D341Med (cell line): Measurements from ENCODE around the gene ITPKB.
"Not testable (repeated sequence)": the region's sequence is repeated elsewhere in the genome, so short reads cannot be mapped to it uniquely, and the experiment has no call there.

Experiments used
- DNase-seq: peaks from one replicate; pipeline ENCODE4 v3.0.0; 2012; ENCODE audit warnings: low spot score

Gene ITPKB

GRCh38 chr1:226738995-226739695, at the start of gene ITPKB:
TSS of gene ITPKB (minus strand) at chr1:226739282. CDS start at chr1:226737458, 1,824 bp downstream.
- DNase-seq = no peak

DNA sequence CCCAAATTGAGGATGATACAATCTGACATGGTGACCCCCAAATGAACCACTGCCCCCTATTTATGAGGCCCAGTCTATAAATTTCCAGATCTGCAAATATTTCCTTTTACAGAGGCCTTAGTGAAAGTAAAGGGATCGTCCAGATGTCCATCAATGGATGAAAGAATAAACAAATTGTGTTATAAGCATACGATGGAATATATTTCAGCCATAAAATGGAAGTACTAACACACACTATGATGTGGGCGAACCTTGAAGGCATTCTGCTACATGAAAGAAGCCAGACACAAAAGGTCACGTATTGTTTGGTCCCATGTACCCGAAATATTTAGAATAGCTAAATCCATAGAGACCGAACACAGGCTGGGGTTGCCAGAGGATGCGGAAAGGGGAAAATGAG, 48.6 kb upstream of the ITPKB start:
- DNase-seq = no peak

GRCh38 chr1:226787071-226787470, 48.0 kb upstream of the ITPKB start:
- DNase-seq = no peak

- DNase-seq = no peak
These were observed 47.5 kb upstream of the ITPKB start for GRCh38 chr1:226786550-226786949.

GRCh38 chr1:226785805-226786204, 46.7 kb upstream of the ITPKB start:
- DNase-seq = no peak

GRCh38 chr1:226784081-226785049, 45.3 kb upstream of the ITPKB start:
- no peak for DNase-seq

DNA sequence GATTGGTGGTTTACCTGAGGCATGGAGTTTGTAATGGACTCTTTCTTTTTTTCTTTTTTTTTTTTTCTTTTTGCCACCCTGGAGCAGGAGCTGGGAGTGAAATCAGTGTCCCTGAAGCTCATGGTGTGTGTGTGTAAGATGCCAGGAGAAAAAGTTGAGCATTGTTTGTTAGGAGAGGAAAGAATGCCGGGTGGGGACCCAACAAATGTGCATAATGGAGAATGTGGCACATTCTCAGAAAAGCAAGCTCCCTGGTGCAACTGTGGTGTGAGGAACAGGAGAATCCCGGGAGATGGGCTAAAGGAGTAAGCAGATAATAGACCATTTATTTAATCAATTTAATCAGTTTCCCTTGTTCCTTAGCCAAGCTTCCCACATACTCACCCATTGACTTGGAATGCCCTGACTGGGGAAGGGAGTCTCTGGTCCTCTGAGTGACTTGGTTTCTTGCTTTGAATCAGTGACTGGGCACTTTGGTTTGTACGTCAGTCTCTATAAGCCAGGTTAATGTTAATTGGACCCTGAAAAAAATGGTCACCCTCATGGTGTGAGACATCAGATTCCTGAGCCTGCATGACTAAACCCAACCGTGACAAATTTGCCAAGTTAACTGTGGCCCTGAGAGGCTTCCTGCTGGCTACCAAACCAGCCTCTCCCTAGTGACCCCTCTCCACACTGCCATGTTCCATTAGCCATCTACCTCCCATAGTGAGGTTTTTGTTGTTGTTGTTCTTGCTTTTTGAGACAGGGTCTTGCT, 43.9 kb upstream of the ITPKB start:
- DNase-seq = no peak

DNA sequence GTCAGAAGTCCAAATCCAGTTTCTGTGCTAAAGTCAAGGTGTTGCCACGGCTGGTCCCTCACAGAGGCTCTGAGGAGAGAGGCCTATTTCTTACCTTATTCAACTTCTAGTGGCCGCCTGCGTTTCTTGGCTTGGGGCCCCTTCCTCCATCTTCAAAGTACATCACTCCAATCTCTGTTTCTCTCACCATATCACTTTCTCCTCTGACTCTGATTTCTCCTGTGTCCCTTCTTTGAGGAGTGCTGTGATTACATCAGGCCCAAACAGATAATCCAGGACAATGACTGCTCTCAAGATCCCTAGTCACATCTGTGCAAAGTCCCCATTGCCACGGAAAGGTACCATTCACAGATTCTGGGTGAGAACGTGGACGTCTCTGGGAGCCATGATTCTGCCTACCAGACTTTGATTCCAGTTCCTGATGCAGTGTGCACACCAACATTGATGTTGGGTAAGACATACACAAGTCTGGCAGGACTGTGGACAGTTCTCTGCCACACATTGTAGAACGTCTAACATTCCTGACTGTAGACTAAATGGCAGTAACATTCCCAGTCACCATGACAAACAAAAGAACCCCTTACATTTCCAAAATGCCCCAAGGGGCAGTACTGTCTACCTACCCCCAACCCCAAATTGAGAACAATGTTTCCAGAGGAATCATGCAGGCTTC, 43.0 kb upstream of the ITPKB start:
- DNase-seq = no peak

DNA sequence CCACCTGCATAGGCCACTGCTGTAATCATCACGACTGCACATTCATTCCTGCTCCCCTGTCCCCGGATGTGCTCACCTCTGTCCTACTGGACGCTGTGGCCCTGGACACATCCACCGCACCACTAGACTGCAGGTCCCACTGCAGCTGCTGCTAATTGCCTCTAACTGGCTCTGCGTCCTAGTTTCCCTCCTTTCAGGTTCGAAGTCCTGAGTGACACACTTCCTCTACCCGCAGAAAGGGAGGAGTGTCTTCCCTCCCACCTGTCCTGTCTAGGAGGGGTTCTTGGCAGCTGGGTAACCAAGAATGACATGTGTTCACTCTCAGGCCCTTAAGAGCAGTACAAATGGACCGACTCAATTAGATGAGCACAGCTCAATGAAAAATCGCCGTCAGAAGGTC, 40.5 kb upstream of the ITPKB start:
- DNase-seq = no peak

- no peak for DNase-seq
These were observed 39.6 kb upstream of the ITPKB start for GRCh38 chr1:226778657-226779058.

- no peak for DNase-seq
These were observed 37.9 kb upstream of the ITPKB start for GRCh38 chr1:226776975-226777374.

DNA sequence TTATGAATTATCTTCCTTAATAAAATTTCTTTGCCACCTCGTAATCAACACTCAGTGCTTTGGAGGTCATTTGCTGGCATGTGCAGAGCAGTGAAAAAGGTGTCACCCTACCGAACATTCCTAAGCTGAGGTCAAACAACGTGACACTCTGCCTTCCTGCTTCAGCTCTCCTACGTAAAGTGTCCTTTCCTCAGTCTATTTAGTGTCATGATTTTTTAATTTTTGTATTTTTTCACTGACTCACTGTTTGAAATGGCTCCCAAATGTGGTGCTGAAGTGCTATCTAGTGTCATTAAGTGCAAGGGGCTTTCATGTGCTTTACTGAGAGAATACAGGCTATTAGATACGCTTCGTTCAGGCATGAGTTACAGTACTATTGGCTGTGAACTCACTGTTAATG, 37.0 kb upstream of the ITPKB start:
- no peak for DNase-seq

GRCh38 chr1:226772446-226773139, 33.5 kb upstream of the ITPKB start:
- no peak for DNase-seq

- not testable (repeated sequence) for DNase-seq
These were observed 28.1 kb upstream of the ITPKB start for GRCh38 chr1:226767170-226767569.

- DNase-seq = no peak
These were observed 27.5 kb upstream of the ITPKB start for GRCh38 chr1:226766565-226766964.

DNA sequence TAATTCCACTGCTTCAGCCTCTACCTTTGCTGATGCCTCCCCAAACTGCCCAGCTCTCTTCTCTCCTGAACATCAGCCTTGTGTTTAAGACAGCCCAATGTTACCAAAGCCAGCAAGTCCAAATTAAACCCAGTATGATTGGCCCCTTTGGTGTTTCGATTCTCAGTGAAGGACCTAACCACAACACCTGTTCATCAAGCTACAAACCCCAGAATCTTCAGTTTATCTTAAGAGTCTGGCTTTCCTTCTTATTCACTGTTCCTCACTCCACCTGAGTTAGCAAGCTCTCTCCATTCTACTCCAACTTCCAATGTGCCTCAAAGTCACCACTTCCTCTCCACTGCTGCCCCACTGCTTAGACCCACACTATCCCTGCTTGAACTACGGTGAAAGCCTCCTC, 25.5 kb upstream of the ITPKB start:
- DNase-seq = no peak

GRCh38 chr1:226763905-226764264, 24.8 kb upstream of the ITPKB start:
- DNase-seq = no peak

- no peak for DNase-seq
These were observed 24.2 kb upstream of the ITPKB start for GRCh38 chr1:226762988-226763904.

DNA sequence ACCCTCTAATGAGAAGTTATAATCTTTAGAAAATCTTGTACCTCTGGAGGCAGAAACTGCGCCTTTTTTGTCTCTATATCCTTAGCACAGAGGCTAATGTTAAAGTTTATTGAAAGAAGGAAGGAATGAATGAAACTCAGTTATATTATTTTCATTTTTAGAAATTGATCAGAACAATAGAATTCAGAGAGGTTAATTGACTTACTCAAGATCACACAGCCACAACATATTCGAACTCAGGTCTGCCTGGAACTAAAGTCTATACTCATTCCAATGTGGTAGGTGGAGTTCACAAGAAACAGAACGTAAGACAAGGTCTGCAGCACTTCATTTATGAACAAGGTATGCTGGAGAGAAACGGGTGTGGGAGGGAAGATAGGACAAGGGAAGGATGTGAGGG, 23.0 kb upstream of the ITPKB start:
- DNase-seq = no peak

GRCh38 chr1:226761322-226761721, 22.2 kb upstream of the ITPKB start:
- DNase-seq = no peak
